OCI-M1 (cell line): Measurements from ENCODE around the gene ASCC3.

Source experiments
- DNase-seq: peaks from one replicate; lab custom pipeline; 2025; lab: John Stamatoyannopoulos, UW

Gene ASCC3

GRCh38 chr6:100493206-100493888, 387.8 kb downstream of the ASCC3 start:
- no peak for DNase-seq

- DNase-seq: no peak
Observed at GRCh38 chr6:100491952-100492670, 389.0 kb downstream of the ASCC3 start.

GRCh38 chr6:100490065-100490464, 391.1 kb downstream of the ASCC3 start:
- no peak for DNase-seq

- peak; percentile 13 for DNase-seq
Observed at GRCh38 chr6:100488244-100488643, 392.9 kb downstream of the ASCC3 start.

GRCh38 chr6:100487638-100488037, 393.5 kb downstream of the ASCC3 start:
- no peak for DNase-seq

GRCh38 chr6:100485268-100485667, 395.9 kb downstream of the ASCC3 start:
- DNase-seq: no peak

- DNase-seq: no peak
Observed at GRCh38 chr6:100484474-100484873, 396.7 kb downstream of the ASCC3 start.

- DNase-seq: no peak
Observed at GRCh38 chr6:100482698-100483097, 398.4 kb downstream of the ASCC3 start.

- DNase-seq: peak; percentile 86
Observed at GRCh38 chr6:100479179-100480035, 401.7 kb downstream of the ASCC3 start.

GRCh38 chr6:100475554-100476320, 405.4 kb downstream of the ASCC3 start:
- no peak for DNase-seq

- DNase-seq: no peak
Observed at GRCh38 chr6:100473182-100473581, 407.9 kb downstream of the ASCC3 start.

- peak; percentile 29 for DNase-seq
Observed at GRCh38 chr6:100472674-100473073, 408.5 kb downstream of the ASCC3 start.

- DNase-seq: no peak
Observed at GRCh38 chr6:100470422-100471120, 410.6 kb downstream of the ASCC3 start.

- no peak for DNase-seq
Observed at GRCh38 chr6:100469101-100469859, 411.8 kb downstream of the ASCC3 start.

- DNase-seq: no peak
Observed at GRCh38 chr6:100468016-100468622, 413.0 kb downstream of the ASCC3 start.

GRCh38 chr6:100467129-100468015, 413.8 kb downstream of the ASCC3 start:
- no peak for DNase-seq

- no peak for DNase-seq
Observed at GRCh38 chr6:100466410-100467128, 414.6 kb downstream of the ASCC3 start.

GRCh38 chr6:100465701-100466409, 415.3 kb downstream of the ASCC3 start:
- no peak for DNase-seq
